Body of pancreas (tissue), 4 donors: ENCODE measurements around the gene NMRK1.

Experiments used
- CTCF ChIP-seq, 7 experiments: fragments of 450-650 bp in 4 of 7; fragments of 200-600 bp in 3 of 7; sonication (generic) in 3 of 7; IDR thresholded peaks; one replicate each; pipeline ENCODE4 v1.5.1; 2016 to 2019; ENCODE audit warnings: antibody characterized with exemption in 7 of 7
- POLR2A ChIP-seq, 3 donors: fragments of 450-650 bp; IDR thresholded peaks; one replicate each; pipeline ENCODE4 v1.6.1; 2016; ENCODE audit warnings: antibody characterized with exemption in 3 of 3, mild to moderate bottlenecking in 2 of 3

- no peak for TF ChIP-seq CTCF (IDR thresholded peaks at IDR 0.05)
- no peak for TF ChIP-seq POLR2A (IDR thresholded peaks at IDR 0.05)
These were observed 17.1 kb upstream of the NMRK1 start for GRCh38 chr9:75105019-75105540.
